Measurements from ENCODE around the gene METTL13.

DNA sequence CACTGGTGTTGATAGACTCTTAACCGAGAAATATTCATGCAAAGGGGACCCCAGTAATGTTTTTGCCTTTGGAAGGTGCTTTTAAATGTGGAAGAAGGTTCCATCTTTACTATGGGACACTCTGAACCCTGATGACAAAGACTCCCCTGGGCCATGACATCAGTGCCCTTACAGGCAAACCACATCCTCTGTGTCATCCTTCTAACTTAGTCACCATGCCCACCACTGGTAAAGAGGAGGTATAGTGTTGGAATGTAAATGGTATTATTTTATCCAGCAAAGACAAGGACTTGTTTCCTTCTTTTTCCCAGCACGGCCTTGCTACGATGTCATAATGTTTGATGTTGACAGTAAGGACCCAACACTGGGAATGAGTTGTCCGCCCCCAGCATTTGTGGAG is 12.6 kb downstream of the METTL13 start:
- TF ChIP-seq, protein P1, sequence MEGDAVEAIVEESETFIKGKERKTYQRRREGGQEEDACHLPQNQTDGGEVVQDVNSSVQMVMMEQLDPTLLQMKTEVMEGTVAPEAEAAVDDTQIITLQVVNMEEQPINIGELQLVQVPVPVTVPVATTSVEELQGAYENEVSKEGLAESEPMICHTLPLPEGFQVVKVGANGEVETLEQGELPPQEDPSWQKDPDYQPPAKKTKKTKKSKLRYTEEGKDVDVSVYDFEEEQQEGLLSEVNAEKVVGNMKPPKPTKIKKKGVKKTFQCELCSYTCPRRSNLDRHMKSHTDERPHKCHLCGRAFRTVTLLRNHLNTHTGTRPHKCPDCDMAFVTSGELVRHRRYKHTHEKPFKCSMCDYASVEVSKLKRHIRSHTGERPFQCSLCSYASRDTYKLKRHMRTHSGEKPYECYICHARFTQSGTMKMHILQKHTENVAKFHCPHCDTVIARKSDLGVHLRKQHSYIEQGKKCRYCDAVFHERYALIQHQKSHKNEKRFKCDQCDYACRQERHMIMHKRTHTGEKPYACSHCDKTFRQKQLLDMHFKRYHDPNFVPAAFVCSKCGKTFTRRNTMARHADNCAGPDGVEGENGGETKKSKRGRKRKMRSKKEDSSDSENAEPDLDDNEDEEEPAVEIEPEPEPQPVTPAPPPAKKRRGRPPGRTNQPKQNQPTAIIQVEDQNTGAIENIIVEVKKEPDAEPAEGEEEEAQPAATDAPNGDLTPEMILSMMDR (conservative IDR thresholded peaks at IDR 0.05; ENCODE audit: low read length) = no peak
- TF ChIP-seq EZH2phosphoT487 (IDR thresholded peaks at IDR 0.05; ENCODE audit: borderline replicate concordance, low read depth, low read length) = no peak

All from OCI-LY7 (cell line).